Activated CD4-positive, alpha-beta T cell treated with anti-CD3 and anti-CD28 coated beads, Interleukin-2, amount 50 U/mL, for 48 hours (primary cell): ENCODE data around the gene KIF6.
A peak's percentile ranks its signal among the peaks of the same experiment; 100 is the strongest.

ENCODE experiments used
- DNase-seq, 2 experiments: peaks; one replicate each; pipeline ENCODE4 v3.0.0-alpha.2; 2020

The KIF6 gene

GRCh38 chr6:39367700-39368099 is 357.5 kb downstream of the KIF6 start:
- DNase-seq: no peak

- no peak for DNase-seq
Observed at GRCh38 chr6:39366931-39367618, 358.1 kb downstream of the KIF6 start.

GRCh38 chr6:39365281-39366074 is 359.7 kb downstream of the KIF6 start:
- DNase-seq: no peak

- DNase-seq: no peak
Observed at GRCh38 chr6:39363280-39363679, 361.9 kb downstream of the KIF6 start.

GRCh38 chr6:39362487-39362865 is 362.7 kb downstream of the KIF6 start:
- DNase-seq: no peak

- peak; percentile 48 to 62 for DNase-seq
Observed at GRCh38 chr6:39361657-39362486, 363.3 kb downstream of the KIF6 start.

- no peak for DNase-seq
Observed at GRCh38 chr6:39360378-39360777, 364.8 kb downstream of the KIF6 start.

- no peak for DNase-seq
Observed at GRCh38 chr6:39357998-39358686, 367.1 kb downstream of the KIF6 start.

GRCh38 chr6:39353698-39354315 is 371.4 kb downstream of the KIF6 start:
- DNase-seq: no peak

- DNase-seq: no peak
Observed at GRCh38 chr6:39350723-39351505, 374.3 kb downstream of the KIF6 start.

- no peak for DNase-seq
Observed at GRCh38 chr6:39348740-39349139, 376.5 kb downstream of the KIF6 start.

GRCh38 chr6:39347906-39348585 is 377.2 kb downstream of the KIF6 start:
- DNase-seq: peak; percentile 68 to 75

GRCh38 chr6:39347206-39347605 is 378.0 kb downstream of the KIF6 start:
- no peak for DNase-seq

- no peak for DNase-seq
Observed at GRCh38 chr6:39344821-39345280, 380.4 kb downstream of the KIF6 start.

GRCh38 chr6:39343396-39343870 is 381.8 kb downstream of the KIF6 start:
- no peak for DNase-seq

- DNase-seq: no peak
Observed at GRCh38 chr6:39342692-39343395, 382.4 kb downstream of the KIF6 start.

GRCh38 chr6:39341937-39342336 is 383.3 kb downstream of the KIF6 start:
- no peak for DNase-seq

GRCh38 chr6:39341352-39341751 is 383.9 kb downstream of the KIF6 start:
- no peak for DNase-seq

GRCh38 chr6:39339868-39340550 is 385.2 kb downstream of the KIF6 start:
- DNase-seq: no peak
